ENCODE data around the gene MRPS16.

Gene MRPS16

GRCh38 chr10:73251683-73252444, 580 bp downstream of the MRPS16 start:
- peak overlapping the region; percentile 76 to 84 for H3K4me3 ChIP-seq (replicated peaks in 1 of 2; ENCODE audit: low read depth in 2 of 2, low read length in 2 of 2)
- peak in 1 of 2 donors; percentile 29 for DNase-seq (ENCODE audit: low read depth in 2 of 2)
- TF ChIP-seq CTCF (IDR thresholded peaks at IDR 0.05; ENCODE audit: low read depth, low read length) = no peak

GRCh38 chr10:73248259-73248724, 4.2 kb downstream of the MRPS16 start:
- DNase-seq (ENCODE audit: low read depth in 2 of 2) = no peak
- no peak overlapping the region for H3K4me3 ChIP-seq (replicated peaks in 1 of 2; ENCODE audit: low read depth in 2 of 2, low read length in 2 of 2)
- TF ChIP-seq CTCF (IDR thresholded peaks at IDR 0.05; ENCODE audit: low read depth, low read length) = no peak

- TF ChIP-seq CTCF (IDR thresholded peaks at IDR 0.05; ENCODE audit: low read depth, low read length) = no peak
- H3K4me3 ChIP-seq (replicated peaks in 1 of 2; ENCODE audit: low read depth in 2 of 2, low read length in 2 of 2) = peak overlapping the region; percentile 75 to 93
- no peak for DNase-seq (ENCODE audit: low read depth in 2 of 2)
Observed at GRCh38 chr10:73247509-73248258, 4.8 kb downstream of the MRPS16 start.

- TF ChIP-seq CTCF (IDR thresholded peaks at IDR 0.05; ENCODE audit: low read depth, low read length) = no peak
- peak within 1 kb of the TSS; percentile 75 to 93 for H3K4me3 ChIP-seq (replicated peaks in 1 of 2; ENCODE audit: low read depth in 2 of 2, low read length in 2 of 2)
- DNase-seq (ENCODE audit: low read depth in 2 of 2) = peak; percentile 95 to 96
Observed at GRCh38 chr10:73246646-73247508, 5.6 kb downstream of the MRPS16 start, which contains the start of gene DNAJC9. Gene DNAJC9 (minus strand): TSS chr10:73247255. CDS start chr10:73247189, 66 bp downstream.

GRCh38 chr10:73246322-73246645, 6.2 kb downstream of the MRPS16 start:
- peak in 1 of 2 donors; percentile 23 for DNase-seq (ENCODE audit: low read depth in 2 of 2)

More at GRCh38 chr10:73246322-73246645, 6.2 kb downstream of the MRPS16 start:
- no peak for TF ChIP-seq CTCF (IDR thresholded peaks at IDR 0.05; ENCODE audit: low read depth, low read length)
- peak overlapping the region; percentile 75 to 93 for H3K4me3 ChIP-seq (replicated peaks in 1 of 2; ENCODE audit: low read depth in 2 of 2, low read length in 2 of 2)

All from cardiac fibroblast (primary cell).